HL-60 (cell line): ENCODE measurements around the gene FOXP4.

Experiments
- DNase-seq, 2 experiments: peaks; one replicate each; pipeline ENCODE4 v3.0.0-alpha.2; 2010 to 2020; ENCODE audit warnings: low read depth in 1 of 2, low spot score in 1 of 2
- H3K27ac ChIP-seq: fragments of 250-450 bp; sonication (Bioruptor Pico); replicated peaks from 2 replicates; pipeline ENCODE4 v1.5.1; 2020; ENCODE audit warnings: mild to moderate bottlenecking, moderate library complexity
- H3K27me3 ChIP-seq: fragments of 250-450 bp; sonication (Bioruptor Pico); 2 replicates; pipeline ENCODE4 v1.5.1; 2021; ENCODE audit warnings: mild to moderate bottlenecking, moderate library complexity; ENCODE audit not compliant: insufficient read depth, poor library complexity, severe bottlenecking
- H3K4me3 ChIP-seq: replicated peaks from 2 replicates; pipeline ENCODE4 v1.5.1; 2011; ENCODE audit warnings: mild to moderate bottlenecking, control low read depth, low read length; ENCODE audit not compliant: insufficient read depth
- GABPA ChIP-seq: IDR thresholded peaks from 2 replicates; pipeline ENCODE4 v1.6.1; 2012; ENCODE audit warnings: low read depth
- POLR2AphosphoS5 ChIP-seq: IDR thresholded peaks from 2 replicates; pipeline ENCODE4 v1.6.1; 2012; ENCODE audit warnings: low read depth
- REST ChIP-seq: IDR thresholded peaks from 2 replicates; pipeline ENCODE4 v1.6.1; 2012; ENCODE audit warnings: low read depth; ENCODE audit not compliant: insufficient replicate concordance
- SPI1 ChIP-seq: IDR thresholded peaks from 2 replicates; pipeline ENCODE4 v1.6.1; 2012; ENCODE audit warnings: low read depth, mild to moderate bottlenecking, borderline replicate concordance
- TF ChIP-seq, protein P1 (sequence below): IDR thresholded peaks from one replicate; pipeline ENCODE4 v1.5.1; 2011; ENCODE audit warnings: low read length, control low read depth, inconsistent platforms; ENCODE audit not compliant: insufficient read depth

FOXP4 gene

GRCh38 chr6:41539204-41539603 lies 7.0 kb upstream of the FOXP4 start:
- Histone ChIP-seq H3K27me3 (no peaks in the 10 kb centered on the region), H3K27ac (peak overlapping the region; percentile 89), H3K4me3 (no peak overlapping the region)
- DNase-seq, result no peak
- no peak for TF ChIP-seq POLR2AphosphoS5
- TF ChIP-seq GABPA, result no peak
- TF ChIP-seq SPI1, result no peak
- TF ChIP-seq, protein P1, sequence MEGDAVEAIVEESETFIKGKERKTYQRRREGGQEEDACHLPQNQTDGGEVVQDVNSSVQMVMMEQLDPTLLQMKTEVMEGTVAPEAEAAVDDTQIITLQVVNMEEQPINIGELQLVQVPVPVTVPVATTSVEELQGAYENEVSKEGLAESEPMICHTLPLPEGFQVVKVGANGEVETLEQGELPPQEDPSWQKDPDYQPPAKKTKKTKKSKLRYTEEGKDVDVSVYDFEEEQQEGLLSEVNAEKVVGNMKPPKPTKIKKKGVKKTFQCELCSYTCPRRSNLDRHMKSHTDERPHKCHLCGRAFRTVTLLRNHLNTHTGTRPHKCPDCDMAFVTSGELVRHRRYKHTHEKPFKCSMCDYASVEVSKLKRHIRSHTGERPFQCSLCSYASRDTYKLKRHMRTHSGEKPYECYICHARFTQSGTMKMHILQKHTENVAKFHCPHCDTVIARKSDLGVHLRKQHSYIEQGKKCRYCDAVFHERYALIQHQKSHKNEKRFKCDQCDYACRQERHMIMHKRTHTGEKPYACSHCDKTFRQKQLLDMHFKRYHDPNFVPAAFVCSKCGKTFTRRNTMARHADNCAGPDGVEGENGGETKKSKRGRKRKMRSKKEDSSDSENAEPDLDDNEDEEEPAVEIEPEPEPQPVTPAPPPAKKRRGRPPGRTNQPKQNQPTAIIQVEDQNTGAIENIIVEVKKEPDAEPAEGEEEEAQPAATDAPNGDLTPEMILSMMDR, result no peak
- TF ChIP-seq REST, result no peak

DNA sequence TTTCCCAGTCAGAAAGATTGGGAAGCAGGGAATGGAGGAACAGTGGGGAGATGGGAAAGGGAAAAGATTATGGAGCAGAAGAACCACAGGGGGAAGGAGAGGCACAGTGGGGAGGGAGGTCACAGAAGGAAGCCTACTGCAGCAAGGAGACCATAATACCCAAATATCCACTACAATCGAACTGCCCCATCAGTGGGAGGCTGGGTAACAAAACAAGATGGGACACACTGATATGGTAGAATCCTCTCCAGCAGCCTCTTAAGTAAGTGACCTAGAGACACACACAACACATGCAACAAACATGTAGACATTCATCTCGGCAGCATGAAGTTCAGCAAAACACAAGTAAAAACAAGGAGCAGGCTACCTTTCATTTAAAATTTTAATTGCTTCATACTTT lies 4.8 kb upstream of the FOXP4 start:
- no peaks in the 10 kb centered on the region for H3K27me3 ChIP-seq

GRCh38 chr6:41543087-41543486 lies 3.1 kb upstream of the FOXP4 start:
- no peak overlapping the region for H3K27ac ChIP-seq
- H3K4me3 ChIP-seq, result no peak overlapping the region
- no peak for DNase-seq
- TF ChIP-seq, protein P1, result no peak
- TF ChIP-seq SPI1 (no peak), GABPA (no peak), POLR2AphosphoS5 (no peak), REST (no peak)
- peaks cover 4% of the 10 kb centered on the region for H3K27me3 ChIP-seq

More for the DNA sequence above, 4.8 kb upstream of the FOXP4 start:
- TF ChIP-seq SPI1 (no peak), GABPA (no peak), POLR2AphosphoS5 (no peak), REST (no peak)
- TF ChIP-seq, protein P1, result no peak
- Histone ChIP-seq H3K27ac (no peak overlapping the region), H3K4me3 (no peak overlapping the region)
- DNase-seq, result no peak
